ENCODE results near the gene ALAD. TPM values are rescaled to one million over a fixed set of nuclear protein-coding genes. Genes with fewer than 3 reads are reported as not detected.

The ALAD gene
- total and polyA plus RNA-seq, 2 of the 13 experiments (the other 11 are each of a cell fraction or from before 2014, with no cell fraction given): 21.8 to 30.1 TPM

DNA sequence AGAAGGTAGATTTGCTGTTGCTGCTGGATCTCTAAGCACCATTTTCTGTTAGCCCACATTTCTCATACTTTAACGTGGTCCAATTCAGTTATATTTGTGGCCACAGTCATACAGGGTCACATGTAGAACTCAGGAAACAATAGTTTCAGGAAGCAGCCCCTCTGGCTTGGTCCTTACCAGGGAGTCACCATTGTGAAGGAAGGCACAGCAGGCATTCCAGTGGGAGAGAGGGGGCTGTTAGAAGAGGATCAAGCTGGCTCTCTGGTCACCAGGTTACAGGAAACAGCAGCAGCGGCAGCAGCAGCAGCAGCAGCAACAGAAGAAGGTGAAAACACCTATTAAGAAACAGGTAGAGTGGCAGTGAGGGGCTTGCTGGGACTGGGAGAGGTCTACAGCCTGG, 24.0 kb upstream of the ALAD start:
- Histone ChIP-seq H3K4me1 (ENCODE audit: insufficient read depth, low read length) (peaks cover 9% of the 10 kb centered on the region), H2AFZ (ENCODE audit: low read length) (no peak overlapping the region), H3K9me3 (ENCODE audit: low read length) (no peaks in the 10 kb centered on the region), H3K27ac (ENCODE audit: extremely low read length, insufficient read depth, low read length) (no peak overlapping the region), H4K20me1 (ENCODE audit: insufficient read depth, low read length) (no peaks in the 10 kb centered on the region), H3K9ac (ENCODE audit: insufficient read depth, low read depth, low read length) (no peak overlapping the region), H3K4me2 (ENCODE audit: low read depth, low read length) (no peak overlapping the region), H3K4me3 (replicated peaks in 1 of 3; ENCODE audit: insufficient read depth in 1 of 3, low read depth in 2 of 3, low read length in 3 of 3) (no peak overlapping the region), H3K36me3 (replicated peaks in 1 of 2; ENCODE audit: control insufficient read depth in 1 of 2, insufficient read depth in 2 of 2, low read length in 2 of 2) (no peaks in the 10 kb centered on the region), H3K27me3 (ENCODE audit: control insufficient read depth in 1 of 2, insufficient read depth in 2 of 2, low read length in 2 of 2) (peaks cover 0 to 3% of the 10 kb centered on the region in 2 experiments; a peak in 2 of 5 replicates), H3K79me2 (ENCODE audit: insufficient read depth, low read length) (no peaks in the 10 kb centered on the region)
- TF ChIP-seq, protein P1, sequence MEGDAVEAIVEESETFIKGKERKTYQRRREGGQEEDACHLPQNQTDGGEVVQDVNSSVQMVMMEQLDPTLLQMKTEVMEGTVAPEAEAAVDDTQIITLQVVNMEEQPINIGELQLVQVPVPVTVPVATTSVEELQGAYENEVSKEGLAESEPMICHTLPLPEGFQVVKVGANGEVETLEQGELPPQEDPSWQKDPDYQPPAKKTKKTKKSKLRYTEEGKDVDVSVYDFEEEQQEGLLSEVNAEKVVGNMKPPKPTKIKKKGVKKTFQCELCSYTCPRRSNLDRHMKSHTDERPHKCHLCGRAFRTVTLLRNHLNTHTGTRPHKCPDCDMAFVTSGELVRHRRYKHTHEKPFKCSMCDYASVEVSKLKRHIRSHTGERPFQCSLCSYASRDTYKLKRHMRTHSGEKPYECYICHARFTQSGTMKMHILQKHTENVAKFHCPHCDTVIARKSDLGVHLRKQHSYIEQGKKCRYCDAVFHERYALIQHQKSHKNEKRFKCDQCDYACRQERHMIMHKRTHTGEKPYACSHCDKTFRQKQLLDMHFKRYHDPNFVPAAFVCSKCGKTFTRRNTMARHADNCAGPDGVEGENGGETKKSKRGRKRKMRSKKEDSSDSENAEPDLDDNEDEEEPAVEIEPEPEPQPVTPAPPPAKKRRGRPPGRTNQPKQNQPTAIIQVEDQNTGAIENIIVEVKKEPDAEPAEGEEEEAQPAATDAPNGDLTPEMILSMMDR (CRISPR knock-in tag; IDR thresholded peaks at IDR 0.05): no peak
- TF ChIP-seq JDP2 (CRISPR knock-in tag; IDR thresholded peaks at IDR 0.05; ENCODE audit: borderline replicate concordance): no peak
- TF ChIP-seq ZNF33A (CRISPR knock-in tag; IDR thresholded peaks at IDR 0.05; ENCODE audit: borderline replicate concordance): no peak
- no peak for TF ChIP-seq HDAC2 (CRISPR knock-in tag; IDR thresholded peaks at IDR 0.05)
- TF ChIP-seq PRDM15 (CRISPR knock-in tag; IDR thresholded peaks at IDR 0.05): no peak
- no peak for TF ChIP-seq HMGA1 (CRISPR knock-in tag; conservative IDR thresholded peaks at IDR 0.05)
- TF ChIP-seq TAF15 (IDR thresholded peaks at IDR 0.05; ENCODE audit: low read depth, low read length, poor library complexity, severe bottlenecking): no peak
- no peak for TF ChIP-seq NONO (IDR thresholded peaks at IDR 0.05)
- no peak for TF ChIP-seq NONO (CRISPR knock-in tag; conservative IDR thresholded peaks at IDR 0.05)
- TF ChIP-seq ZSCAN20 (CRISPR knock-in tag; IDR thresholded peaks at IDR 0.05; ENCODE audit: borderline replicate concordance): no peak
- TF ChIP-seq, protein P2, sequence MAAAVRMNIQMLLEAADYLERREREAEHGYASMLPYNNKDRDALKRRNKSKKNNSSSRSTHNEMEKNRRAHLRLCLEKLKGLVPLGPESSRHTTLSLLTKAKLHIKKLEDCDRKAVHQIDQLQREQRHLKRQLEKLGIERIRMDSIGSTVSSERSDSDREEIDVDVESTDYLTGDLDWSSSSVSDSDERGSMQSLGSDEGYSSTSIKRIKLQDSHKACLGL (CRISPR knock-in tag; IDR thresholded peaks at IDR 0.05): no peak
- no peak for TF ChIP-seq TSC22D2 (CRISPR knock-in tag; IDR thresholded peaks at IDR 0.05; ENCODE audit: borderline replicate concordance)
- no peak for TF ChIP-seq ZSCAN30 (CRISPR knock-in tag; IDR thresholded peaks at IDR 0.05)
- TF ChIP-seq ZNF678 (CRISPR knock-in tag; IDR thresholded peaks at IDR 0.05): no peak
- no peak for TF ChIP-seq MZF1 (CRISPR knock-in tag; IDR thresholded peaks at IDR 0.05; ENCODE audit: borderline replicate concordance)
- no peak for TF ChIP-seq MLX (CRISPR knock-in tag; IDR thresholded peaks at IDR 0.05)
- BruUV-seq (replicated peaks): no TSS peak
- no peak for ATAC-seq
- POLR2A ChIA-PET: no interaction called here
- intact Hi-C loops (cut with micrococcal nuclease; ENCODE audit: unreplicated experiment): no loop called here
- no peak for FAIRE-seq
- in situ Hi-C loops (cut with HindIII; ENCODE audit: extremely low pct_ligation_motif_present, low pct_unique_long_range_greater_than_20kb): no loop called here
- CTCF ChIA-PET (ENCODE audit: low intra/inter-chr PET ratio, low total read pairs): no interaction called here
- DNase-seq (ENCODE audit: low spot score): no peak
- WGBS (ENCODE audit: low lambda C conversion rate): 35% methylated on average over 2 of the region's 2 CpGs

Data from HepG2 (cell line).